ENCODE measurements around the gene SIDT1.

- TF ChIP-seq TAF1 (IDR thresholded peaks at IDR 0.05; ENCODE audit: low read depth) (no peak), REST (IDR thresholded peaks at IDR 0.05; ENCODE audit: low read depth) (no peak), EP300 (IDR thresholded peaks at IDR 0.05; ENCODE audit: borderline replicate concordance) (no peak), CREB1 (IDR thresholded peaks at IDR 0.05; ENCODE audit: low read depth) (no peak), USF1 (IDR thresholded peaks at IDR 0.05) (no peak), YY1 (IDR thresholded peaks at IDR 0.05; ENCODE audit: low read depth) (no peak), CEBPB (IDR thresholded peaks at IDR 0.05) (no peak), MAX (IDR thresholded peaks at IDR 0.05) (no peak), RAD21 (IDR thresholded peaks at IDR 0.05; ENCODE audit: low read depth) (peak; percentile 91), ZBTB7A (IDR thresholded peaks at IDR 0.05; ENCODE audit: low read depth) (no peak), FOXM1 (IDR thresholded peaks at IDR 0.05; ENCODE audit: borderline replicate concordance, low read depth) (no peak)
Measured at GRCh38 chr3:113626503-113627371, 94.4 kb downstream of the SIDT1 start.
